HepG2 (cell line): ENCODE results near the gene EPN2. TPM values are rescaled to one million over a fixed set of nuclear protein-coding genes. Genes with fewer than 3 reads are reported as not detected.

Experiments used
- ATAC-seq: fragments of 200-7000 bp; cut with Tn5 transposase; 3 replicates; pipeline ENCODE4 v1.9.1; 2020; ENCODE audit warnings: mild to moderate bottlenecking, moderate library complexity
- BruUV-seq: library from RNA; stranded (reverse); fragments of 400-500 nt; replicated peaks from 2 replicates; lab custom pipeline; 2021; lab: Mats Ljungman, UMichigan
- CTCF ChIA-PET: fragments of 300-600 bp; formaldehyde crosslinking; extraction: SDS; loops from one replicate; lab custom pipeline; 2021; ENCODE audit warnings: low total read pairs, inconsistent platforms, low intra/inter-chr PET ratio; lab: Yijun Ruan, JAX
- POLR2A ChIA-PET: fragments of 350-600 bp; sonication (Branson Sonifier 250); formaldehyde crosslinking; loops from one replicate; lab custom pipeline; 2020; ENCODE audit warnings: antibody characterized with exemption, inconsistent platforms; lab: Yijun Ruan, JAX
- DNase-seq: peaks from one replicate; pipeline ENCODE4 v3.0.0-alpha.2; 2015; ENCODE audit warnings: low spot score
- FAIRE-seq: peaks from 3 replicates; lab custom pipeline; 2011; peaks lifted over from hg19 to GRCh38; lab: Jason Lieb, UNC
- H2AFZ ChIP-seq: one replicate; pipeline ENCODE4 v1.6.1; 2011; ENCODE audit warnings: low read length, inconsistent platforms
- H3K27ac ChIP-seq: fragments of 300-600 bp; 3 replicates; pipeline ENCODE4 v1.8.0; 2011; ENCODE audit warnings: mixed run types, mild to moderate bottlenecking, mixed read lengths, low read length, inconsistent platforms; ENCODE audit not compliant: insufficient read depth; ENCODE audit errors: extremely low read length
- H3K27me3 ChIP-seq, 2 experiments: fragments of 200-600 bp in 1 of 2; 2 replicates in 1 of 2; 3 replicates in 1 of 2; pipeline versions ENCODE4 v1.6.0 to v1.8.0; 2011; ENCODE audit warnings: low read length in 2 of 2, mild to moderate bottlenecking in 2 of 2, moderate library complexity in 2 of 2, inconsistent platforms in 1 of 2; ENCODE audit not compliant: insufficient read depth in 2 of 2, control insufficient read depth in 1 of 2
- H3K36me3 ChIP-seq, 2 experiments: fragments of 200-600 bp in 1 of 2; replicated peaks in 1 of 2; 2 replicates in 1 of 2; 3 replicates in 1 of 2; pipeline versions ENCODE4 v1.5.1 to v1.8.0; 2011; ENCODE audit warnings: low read length in 2 of 2, inconsistent platforms in 1 of 2; ENCODE audit not compliant: insufficient read depth in 2 of 2, control insufficient read depth in 1 of 2
- H3K4me1 ChIP-seq: 2 replicates; pipeline ENCODE4 v1.5.1; 2012; ENCODE audit warnings: low read length, inconsistent platforms; ENCODE audit not compliant: insufficient read depth
- H3K4me2 ChIP-seq: 2 replicates; pipeline ENCODE4 v1.6.0; 2011; ENCODE audit warnings: low read depth, low read length, inconsistent platforms
- H3K4me3 ChIP-seq, 3 experiments: fragments of 200-600 bp in 1 of 3; sonication (generic), shearing (Covaris generic) in 1 of 3; replicated peaks in 1 of 3; 2 replicates each; pipeline ENCODE4 v1.5.1; 2011 to 2016; ENCODE audit warnings: low read length in 3 of 3, inconsistent platforms in 2 of 3, low read depth in 2 of 3, mild to moderate bottlenecking in 2 of 3, control low read depth in 1 of 3, mixed read lengths in 1 of 3; ENCODE audit not compliant: insufficient read depth in 1 of 3
- H3K79me2 ChIP-seq: one replicate; pipeline ENCODE4 v1.6.1; 2011; ENCODE audit warnings: low read length, inconsistent platforms; ENCODE audit not compliant: insufficient read depth
- H3K9ac ChIP-seq: 2 replicates; pipeline ENCODE4 v1.6.0; 2011; ENCODE audit warnings: mild to moderate bottlenecking, low read depth, low read length, inconsistent platforms; ENCODE audit not compliant: insufficient read depth
- H3K9me3 ChIP-seq: 2 replicates; pipeline ENCODE4 v1.5.1; 2012; ENCODE audit warnings: mild to moderate bottlenecking, low read length
- H4K20me1 ChIP-seq: 2 replicates; pipeline ENCODE4 v1.6.0; 2011; ENCODE audit warnings: inconsistent platforms, mild to moderate bottlenecking, low read length, moderate library complexity; ENCODE audit not compliant: insufficient read depth
- CEBPG ChIP-seq: IDR thresholded peaks from 2 replicates; pipeline ENCODE4 v1.6.1; 2016
- EP300 ChIP-seq, 3 experiments: sonication (generic) in 1 of 3; formaldehyde crosslinking in 1 of 3; IDR thresholded peaks; 2 replicates each; pipeline versions ENCODE4 v1.5.1 to v1.6.1; 2011 to 2020; ENCODE audit warnings: low read depth in 2 of 3, low read length in 2 of 3, borderline replicate concordance in 1 of 3, improper control_type of control experiment in 1 of 3, mild to moderate bottlenecking in 1 of 3, missing genetic modification reagents in 1 of 3, moderate library complexity in 1 of 3
- GATAD1 ChIP-seq: IDR thresholded peaks from 2 replicates; pipeline ENCODE4 v1.6.1; 2016; ENCODE audit warnings: missing genetic modification reagents, missing compliant biosample characterization
- JDP2 ChIP-seq: sonication (generic); formaldehyde crosslinking; IDR thresholded peaks from 2 replicates; pipeline ENCODE4 v1.8.1; 2022; ENCODE audit warnings: missing genetic modification reagents, borderline replicate concordance
- PCBP1 ChIP-seq: fragments of 200-400 bp; formaldehyde crosslinking; IDR thresholded peaks from 2 replicates; pipeline ENCODE4 v1.6.1; 2017; ENCODE audit warnings: mild to moderate bottlenecking, low read depth, low read length, borderline replicate concordance
- TBX3 ChIP-seq: fragments of 450-650 bp; IDR thresholded peaks from 2 replicates; pipeline ENCODE4 v1.6.1; 2017; ENCODE audit warnings: antibody characterized with exemption, mild to moderate bottlenecking, inconsistent platforms, borderline replicate concordance
- ZNF704 ChIP-seq: sonication (generic); formaldehyde crosslinking; IDR thresholded peaks from 2 replicates; pipeline ENCODE4 v1.8.1; 2023; ENCODE audit warnings: mild to moderate bottlenecking, inconsistent platforms, moderate library complexity, missing genetic modification reagents, borderline replicate concordance
- ZNF720 ChIP-seq: sonication (generic); formaldehyde crosslinking; IDR thresholded peaks from 2 replicates; pipeline ENCODE4 v1.4.0; 2020; ENCODE audit warnings: missing genetic modification reagents
- WGBS: methylation state at CpG from one replicate; pipeline ENCODE4 v1.1.6; 2017; ENCODE audit warnings: low lambda C conversion rate; 5-methylcytosine and 5-hydroxymethylcytosine counted together
- in situ Hi-C: cut with HindIII; loops from 2 replicates; pipeline ENCODE4 v1.10.0; 2017; ENCODE audit warnings: low pct_unique_long_range_greater_than_20kb; ENCODE audit not compliant: extremely low pct_ligation_motif_present
- intact Hi-C: fragments of 100-400 bp; cut with micrococcal nuclease; formaldehyde crosslinking; loops from one replicate; pipeline ENCODE4 v1.10.0; 2022; ENCODE audit not compliant: unreplicated experiment
- polyA plus RNA-seq, 8 experiments: library from polyadenylated mRNA; depleted of rRNA in 3 of 8; stranded (reverse) in 7 of 8; unstranded in 1 of 8; fragments of >200 nt; fragmentation: Illumina TruSeq in 4 of 8; extraction: Trizol in 4 of 8; gene quantifications; 2 replicates each; pipeline versions ENCODE4 v1.2.1 to v1.2.3, GENCODE V29; 2011 to 2016; ENCODE audit warnings: low read depth in 4 of 8, missing spikeins in 1 of 8, mixed read lengths in 1 of 8; ENCODE audit not compliant: insufficient read depth in 1 of 8
- total RNA-seq, 5 experiments: library from RNA; depleted of rRNA; stranded (reverse); fragments of >200 nt; fragmentation: Illumina TruSeq; extraction: Trizol; gene quantifications; 2 replicates each; pipeline ENCODE4 v1.2.3, GENCODE V29; 2016; ENCODE audit warnings: low read depth in 1 of 5
- TF ChIP-seq, protein P1 (sequence below): sonication (generic); formaldehyde crosslinking; IDR thresholded peaks from 2 replicates; pipeline ENCODE4 v1.4.0; 2020; ENCODE audit warnings: low read depth, mild to moderate bottlenecking, missing genetic modification reagents

EPN2 gene
- total and polyA plus RNA-seq, 2 of the 13 experiments (the other 11 are each of a cell fraction or from before 2014, with no cell fraction given) = 7.8 to 19.2 TPM

DNA sequence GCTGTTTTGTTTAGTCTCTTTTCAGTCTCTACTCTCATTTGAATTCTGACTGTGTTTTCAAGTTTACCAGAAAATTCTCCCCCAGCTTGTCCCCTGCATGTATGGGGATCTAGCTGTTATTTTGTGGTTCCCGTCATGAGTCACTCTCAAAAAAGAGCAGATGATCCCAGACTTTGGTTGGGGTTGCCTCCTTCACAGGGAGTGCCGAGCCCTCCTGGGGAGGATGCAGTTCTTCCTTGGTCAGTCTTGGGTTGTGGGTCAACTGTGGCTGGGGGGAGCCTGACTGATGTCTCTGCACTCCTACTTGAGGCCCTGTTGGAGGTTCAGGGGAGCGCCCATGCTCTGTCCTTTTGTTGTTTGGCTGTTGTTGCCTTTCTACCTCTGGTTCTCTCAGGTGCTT is 37.7 kb downstream of the EPN2 start:
- in situ Hi-C loops = no loop called here
- Histone ChIP-seq H3K79me2 (no peaks in the 10 kb centered on the region), H3K27ac (no peak overlapping the region), H2AFZ (no peak overlapping the region), H3K4me3 (no peak overlapping the region), H3K27me3 (no peaks in the 10 kb centered on the region), H3K9ac (no peak overlapping the region), H3K4me2 (no peak overlapping the region), H4K20me1 (peaks cover 9% of the 10 kb centered on the region), H3K9me3 (no peaks in the 10 kb centered on the region), H3K36me3 (peaks cover 0 to 2% of the 10 kb centered on the region in 2 experiments; a peak in 1 of 5 replicates), H3K4me1 (peaks cover 42% of the 10 kb centered on the region)
- TF ChIP-seq GATAD1 (no peak), PCBP1 (no peak), TBX3 (no peak), JDP2 (CRISPR knock-in tag) (no peak), ZNF720 (no peak), ZNF704 (CRISPR knock-in tag) (no peak), EP300 (IDR thresholded peaks at IDR 0.05; ENCODE audit: low read depth in 2 of 2, low read length in 2 of 2) (no peak), EP300 (CRISPR knock-in tag; IDR thresholded peaks at IDR 0.05; ENCODE audit: borderline replicate concordance) (no peak), CEBPG (CRISPR knock-in tag) (no peak)
- TF ChIP-seq, protein P1, sequence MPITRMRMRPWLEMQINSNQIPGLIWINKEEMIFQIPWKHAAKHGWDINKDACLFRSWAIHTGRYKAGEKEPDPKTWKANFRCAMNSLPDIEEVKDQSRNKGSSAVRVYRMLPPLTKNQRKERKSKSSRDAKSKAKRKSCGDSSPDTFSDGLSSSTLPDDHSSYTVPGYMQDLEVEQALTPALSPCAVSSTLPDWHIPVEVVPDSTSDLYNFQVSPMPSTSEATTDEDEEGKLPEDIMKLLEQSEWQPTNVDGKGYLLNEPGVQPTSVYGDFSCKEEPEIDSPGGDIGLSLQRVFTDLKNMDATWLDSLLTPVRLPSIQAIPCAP (CRISPR knock-in tag) = no peak
- BruUV-seq = no TSS peak
- 98% methylated on average over 3 of the region's 3 CpGs for WGBS
- intact Hi-C loops = no loop called here
- CTCF ChIA-PET = no interaction called here
- no peak for FAIRE-seq
- POLR2A ChIA-PET = no interaction called here
- ATAC-seq = no peak
- DNase-seq = no peak
